GM19240 (cell line): ENCODE results near the gene SCARF2.
"Not testable (repeated sequence)": the region's sequence is repeated elsewhere in the genome, so short reads cannot be mapped to it uniquely, and the experiment has no call there.

Experiments used
- DNase-seq: peaks from one replicate; pipeline ENCODE4 v3.0.0; 2011; ENCODE audit warnings: low spot score; ENCODE audit not compliant: insufficient read length

The SCARF2 gene

GRCh38 chr22:20437613-20438426 lies at the start of gene SCARF2:
TSS of gene SCARF2 (minus strand) at chr22:20437825. CDS start at chr22:20437754, 71 bp downstream.
- no peak for DNase-seq

- DNase-seq, result no peak
These were observed 48.6 kb upstream of the SCARF2 start for GRCh38 chr22:20486229-20486628.

- DNase-seq, result no peak
These were observed 47.5 kb upstream of the SCARF2 start for GRCh38 chr22:20484948-20485683.

GRCh38 chr22:20483771-20484170 lies 46.1 kb upstream of the SCARF2 start:
- DNase-seq, result no peak

GRCh38 chr22:20483143-20483506 lies 45.5 kb upstream of the SCARF2 start:
- not testable (repeated sequence) for DNase-seq

GRCh38 chr22:20479612-20480196 lies 42.1 kb upstream of the SCARF2 start:
- no peak for DNase-seq

GRCh38 chr22:20478059-20478458 lies 40.4 kb upstream of the SCARF2 start:
- DNase-seq, result not testable (repeated sequence)

GRCh38 chr22:20475569-20475968 lies 37.9 kb upstream of the SCARF2 start:
- not testable (repeated sequence) for DNase-seq

- no peak for DNase-seq
These were observed 37.5 kb upstream of the SCARF2 start for GRCh38 chr22:20475115-20475436.

GRCh38 chr22:20472629-20473442 lies 35.2 kb upstream of the SCARF2 start:
- no peak for DNase-seq

- no peak for DNase-seq
These were observed 33.7 kb upstream of the SCARF2 start for GRCh38 chr22:20471126-20471833.

- not testable (repeated sequence) for DNase-seq
These were observed 32.9 kb upstream of the SCARF2 start for GRCh38 chr22:20470525-20470924.

GRCh38 chr22:20469110-20469868 lies 31.7 kb upstream of the SCARF2 start:
- DNase-seq, result no peak

- DNase-seq, result no peak
These were observed 29.2 kb upstream of the SCARF2 start for GRCh38 chr22:20466659-20467379.

GRCh38 chr22:20465759-20466077 lies 28.1 kb upstream of the SCARF2 start:
- DNase-seq, result no peak

- DNase-seq, result no peak
These were observed 27.5 kb upstream of the SCARF2 start for GRCh38 chr22:20464912-20465758.

- DNase-seq, result no peak
These were observed 26.5 kb upstream of the SCARF2 start for GRCh38 chr22:20464096-20464614.

GRCh38 chr22:20463324-20464095 lies 25.9 kb upstream of the SCARF2 start:
- DNase-seq, result no peak
